Testis (tissue), 2 donors: ENCODE measurements around the gene ESAM.

Source experiments
- POLR2A ChIP-seq: fragments of 450-650 bp; IDR thresholded peaks from one replicate; pipeline ENCODE4 v1.6.1; 2017; ENCODE audit warnings: antibody characterized with exemption, mild to moderate bottlenecking, moderate library complexity
- TF ChIP-seq, protein P1 (sequence below), 3 experiments: fragments of 450-650 bp in 2 of 3; fragments of 200-600 bp in 1 of 3; sonication (generic) in 1 of 3; IDR thresholded peaks; one replicate each; pipeline ENCODE4 v1.5.1; 2016 to 2019; ENCODE audit warnings: antibody characterized with exemption in 3 of 3, mild to moderate bottlenecking in 2 of 3, moderate library complexity in 1 of 3

DNA sequence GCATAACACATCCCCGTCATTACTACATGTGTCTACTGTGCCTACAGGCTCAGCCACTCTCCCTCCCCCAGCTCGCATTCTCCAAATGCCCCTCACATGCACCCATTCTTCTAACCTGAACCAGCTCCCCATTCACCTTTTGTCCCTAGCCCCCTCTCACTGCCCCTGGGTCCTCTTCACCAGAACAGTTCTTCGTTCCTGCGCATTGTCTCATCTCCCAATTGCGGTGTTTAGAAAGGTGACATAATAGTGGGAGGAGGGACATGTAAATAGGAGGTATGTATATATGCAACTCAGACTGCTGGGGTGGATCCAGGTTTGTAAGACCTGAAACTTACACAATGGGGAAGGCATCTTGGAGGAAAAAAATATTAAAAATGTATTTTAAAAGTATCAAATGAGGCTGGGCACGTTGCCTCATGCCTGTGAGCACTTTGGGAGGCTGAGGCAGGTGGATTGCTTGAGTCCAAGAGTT, 5.3 kb downstream of the ESAM start:
- no peak for TF ChIP-seq POLR2A
- TF ChIP-seq, protein P1, sequence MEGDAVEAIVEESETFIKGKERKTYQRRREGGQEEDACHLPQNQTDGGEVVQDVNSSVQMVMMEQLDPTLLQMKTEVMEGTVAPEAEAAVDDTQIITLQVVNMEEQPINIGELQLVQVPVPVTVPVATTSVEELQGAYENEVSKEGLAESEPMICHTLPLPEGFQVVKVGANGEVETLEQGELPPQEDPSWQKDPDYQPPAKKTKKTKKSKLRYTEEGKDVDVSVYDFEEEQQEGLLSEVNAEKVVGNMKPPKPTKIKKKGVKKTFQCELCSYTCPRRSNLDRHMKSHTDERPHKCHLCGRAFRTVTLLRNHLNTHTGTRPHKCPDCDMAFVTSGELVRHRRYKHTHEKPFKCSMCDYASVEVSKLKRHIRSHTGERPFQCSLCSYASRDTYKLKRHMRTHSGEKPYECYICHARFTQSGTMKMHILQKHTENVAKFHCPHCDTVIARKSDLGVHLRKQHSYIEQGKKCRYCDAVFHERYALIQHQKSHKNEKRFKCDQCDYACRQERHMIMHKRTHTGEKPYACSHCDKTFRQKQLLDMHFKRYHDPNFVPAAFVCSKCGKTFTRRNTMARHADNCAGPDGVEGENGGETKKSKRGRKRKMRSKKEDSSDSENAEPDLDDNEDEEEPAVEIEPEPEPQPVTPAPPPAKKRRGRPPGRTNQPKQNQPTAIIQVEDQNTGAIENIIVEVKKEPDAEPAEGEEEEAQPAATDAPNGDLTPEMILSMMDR (IDR thresholded peaks at IDR 0.05) = no peak
